CD4-positive, alpha-beta T cell treated with Interleukin-21 for 1 hour (primary cell): ENCODE data around the gene HS6ST1.
"Not testable (repeated sequence)": the region's sequence is repeated elsewhere in the genome, so short reads cannot be mapped to it uniquely, and the experiment has no call there.

Source experiments
- DNase-seq: peaks from one replicate; pipeline ENCODE4 v3.0.0-alpha.2; 2020

Gene HS6ST1

GRCh38 chr2:128321784-128322714 is 3.4 kb upstream of the HS6ST1 start:
- DNase-seq: peak; percentile 86

GRCh38 chr2:128320906-128321771 is 2.5 kb upstream of the HS6ST1 start:
- DNase-seq: no peak

GRCh38 chr2:128320192-128320905 is 1.7 kb upstream of the HS6ST1 start:
- no peak for DNase-seq

GRCh38 chr2:128319631-128320191 is 1.0 kb upstream of the HS6ST1 start:
- DNase-seq: no peak

DNA sequence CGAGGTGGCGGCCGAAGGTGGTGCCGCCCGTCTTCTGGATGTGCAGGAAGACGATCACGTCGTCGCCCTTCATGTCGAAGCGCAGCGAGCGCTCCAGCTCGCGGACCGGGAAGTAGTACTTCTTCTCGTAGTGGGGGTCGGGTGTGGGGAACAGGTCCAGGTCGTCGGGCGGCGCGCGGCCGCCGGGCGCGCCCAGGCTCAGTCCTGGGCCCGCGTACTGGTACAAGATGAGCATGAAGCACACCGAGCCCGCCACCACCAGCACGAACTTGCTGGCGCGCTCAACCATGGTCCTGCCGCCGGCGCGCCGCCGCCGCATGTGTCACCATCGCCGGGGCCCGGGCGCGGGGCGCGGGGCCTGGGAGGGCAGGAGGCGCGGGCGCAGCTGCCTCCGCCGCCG is 423 bp downstream of the HS6ST1 start:
- peak; percentile 23 for DNase-seq

DNA sequence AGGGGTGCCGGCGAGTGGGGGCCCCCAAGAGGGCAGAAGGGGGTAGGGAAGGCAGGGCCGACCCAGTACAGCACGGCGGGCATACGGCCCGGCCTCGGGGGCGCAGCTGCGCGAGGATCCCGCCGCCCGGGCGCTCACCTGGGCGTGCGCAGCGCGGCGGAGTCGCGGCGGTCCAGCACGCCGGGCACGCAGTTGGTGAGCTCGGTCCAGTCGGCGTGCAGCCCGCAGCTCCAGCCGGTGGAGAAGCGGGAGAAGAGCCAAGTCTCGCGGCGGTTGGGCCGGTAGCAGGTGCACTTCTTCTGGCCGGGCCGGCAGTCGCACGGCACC is 806 bp downstream of the HS6ST1 start:
- not testable (repeated sequence) for DNase-seq

DNA sequence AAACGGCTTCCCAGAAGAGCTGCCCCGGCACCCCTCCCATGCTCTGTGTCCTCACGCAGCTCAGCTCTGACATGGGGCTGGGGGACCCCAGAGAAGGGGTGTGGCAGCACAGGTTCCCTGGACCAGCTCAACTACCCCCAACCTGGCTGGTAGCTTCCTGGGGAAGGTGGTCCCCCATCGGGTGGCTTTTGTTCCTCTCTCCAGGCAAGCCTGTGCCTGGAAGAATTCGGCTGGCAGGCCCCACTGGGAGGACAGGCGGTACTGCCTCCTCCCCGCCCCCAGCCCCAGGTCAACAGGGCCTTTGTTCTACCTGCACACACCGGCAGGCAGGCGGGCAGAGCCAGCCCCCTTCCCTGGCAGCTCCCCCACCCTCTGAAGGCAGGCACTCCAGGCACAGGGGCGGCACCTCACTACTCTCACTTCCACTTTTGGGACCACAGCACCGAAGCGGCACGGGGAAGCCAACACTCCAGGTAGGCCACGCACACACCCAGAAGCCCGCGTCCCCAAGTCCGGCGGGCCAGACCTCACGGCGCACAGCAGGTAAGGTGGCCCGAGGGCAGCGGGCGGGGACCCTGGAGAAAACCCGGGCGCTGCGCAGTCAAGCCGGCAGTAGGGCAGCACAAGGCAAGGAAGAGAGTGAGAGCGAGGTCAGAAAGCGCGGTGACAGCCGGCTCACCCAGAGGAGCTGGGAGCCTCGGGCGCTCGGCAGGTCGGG is 1.3 kb downstream of the HS6ST1 start:
- no peak for DNase-seq

- DNase-seq: no peak
Observed at GRCh38 chr2:128316777-128317180, 1.9 kb downstream of the HS6ST1 start.

GRCh38 chr2:128315829-128316776 is 2.6 kb downstream of the HS6ST1 start:
- DNase-seq: no peak

- no peak for DNase-seq
Observed at GRCh38 chr2:128315122-128315828, 3.4 kb downstream of the HS6ST1 start.

DNA sequence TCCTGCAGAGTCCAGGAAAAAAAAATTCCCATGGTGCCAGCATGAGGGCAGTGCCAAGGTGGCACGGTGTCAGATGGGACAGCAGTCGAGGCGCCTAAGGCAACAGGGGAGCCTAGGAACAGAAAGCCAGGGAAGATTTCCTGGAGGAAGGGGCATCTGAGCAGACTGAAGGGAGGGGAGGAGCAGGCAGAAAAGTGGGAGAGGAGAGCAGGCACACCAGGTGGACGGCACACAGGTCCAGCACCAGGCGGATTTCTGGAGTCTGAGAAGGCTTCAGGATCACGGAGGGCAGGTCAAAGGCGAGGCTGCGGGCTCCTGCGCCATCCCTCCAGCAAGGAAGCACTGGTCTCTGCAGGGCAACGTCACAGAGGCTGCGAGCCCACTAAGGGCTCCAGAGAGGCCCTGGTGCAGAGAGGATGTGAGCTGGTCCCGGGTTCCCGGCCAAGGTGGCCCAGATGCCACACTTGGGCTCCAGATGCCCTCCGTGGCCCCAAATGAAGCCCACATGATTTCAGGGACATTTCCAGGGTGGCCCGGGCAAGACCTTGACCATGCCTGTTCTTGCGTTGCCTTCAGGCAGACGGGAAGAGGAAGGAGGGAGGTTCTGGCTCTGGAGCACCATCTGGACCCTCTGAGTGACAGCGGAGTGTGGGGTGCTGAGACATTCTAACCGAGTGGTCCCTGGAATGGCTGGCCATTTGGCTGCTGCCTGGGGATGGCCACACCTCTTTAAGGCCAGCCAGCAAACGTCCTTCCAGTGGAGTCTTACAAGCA is 4.1 kb downstream of the HS6ST1 start:
- DNase-seq: no peak

DNA sequence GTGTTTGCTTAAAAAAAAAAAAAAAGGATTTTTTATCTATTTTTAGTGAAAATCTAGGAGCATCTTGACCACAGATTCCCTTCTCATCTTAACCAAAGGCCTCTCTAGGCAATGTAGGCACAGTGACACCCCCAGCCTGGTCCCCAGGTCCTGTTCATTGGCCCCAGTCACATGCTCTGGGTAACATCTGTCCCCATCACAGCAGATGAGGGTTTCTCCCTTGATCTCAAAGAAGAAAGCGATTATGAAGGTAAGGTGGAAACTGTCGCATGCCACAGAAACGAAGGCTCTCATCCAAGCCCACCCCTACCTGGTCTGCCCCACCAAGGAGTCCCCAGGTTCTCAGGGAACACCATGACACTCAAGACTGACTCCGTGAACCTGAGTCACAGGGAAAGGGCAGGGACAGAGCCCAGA is 4.7 kb downstream of the HS6ST1 start:
- DNase-seq: no peak

GRCh38 chr2:128313091-128313836 is 5.4 kb downstream of the HS6ST1 start:
- no peak for DNase-seq

- DNase-seq: no peak
Observed at GRCh38 chr2:128312411-128312810, 6.3 kb downstream of the HS6ST1 start.

GRCh38 chr2:128311755-128312341 is 6.8 kb downstream of the HS6ST1 start:
- no peak for DNase-seq

DNA sequence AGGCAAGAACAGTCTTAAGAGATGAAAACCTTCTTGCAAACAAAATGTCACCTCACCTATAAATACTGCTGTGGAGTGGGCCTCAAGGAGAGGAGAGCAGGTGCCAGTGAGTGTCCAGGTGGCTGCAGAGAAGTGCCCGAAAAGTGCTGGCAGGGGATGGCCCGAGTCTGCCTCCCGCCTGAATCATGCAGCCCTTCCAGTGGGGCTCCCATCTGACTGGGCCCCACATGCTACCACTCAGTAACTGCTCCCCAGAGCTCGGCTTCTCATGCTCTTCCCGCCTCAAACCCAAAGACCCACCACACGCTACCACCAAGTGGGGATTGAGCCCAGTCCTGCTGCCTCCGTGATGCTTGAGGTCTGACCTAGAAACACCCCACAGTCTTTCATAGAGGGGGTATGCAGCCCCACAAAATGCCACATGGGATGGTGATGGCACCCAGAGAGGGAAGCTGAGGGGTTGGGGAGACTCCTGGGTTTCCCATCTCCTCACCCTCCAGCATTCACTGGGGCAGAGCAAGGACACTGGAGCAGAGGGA is 7.4 kb downstream of the HS6ST1 start:
- no peak for DNase-seq

- DNase-seq: no peak
Observed at GRCh38 chr2:128310761-128311160, 7.9 kb downstream of the HS6ST1 start.

GRCh38 chr2:128310094-128310716 is 8.5 kb downstream of the HS6ST1 start:
- DNase-seq: no peak
